Gastroesophageal sphincter (tissue), 4 donors: Measurements from ENCODE around the gene HCFC1. TPM values are rescaled to one million over a fixed set of nuclear protein-coding genes. Genes with fewer than 3 reads are reported as not detected.
A peak's percentile ranks its signal among the peaks of the same experiment; 100 is the strongest.

Source experiments
- ATAC-seq: fragments of 150-250 bp; one replicate; pipeline ENCODE4 v1.9.1; 2016; ENCODE audit warnings: mild to moderate bottlenecking, moderate library complexity
- H3K27ac ChIP-seq, 4 donors: fragments of 200-600 bp; sonication (generic) in 3 of 4; 1 replicate in 3 of 4; 2 replicates in 1 of 4; pipeline ENCODE4 v1.5.1; 2016 to 2019
- H3K27me3 ChIP-seq: fragments of 200-600 bp; sonication (generic); one replicate; pipeline ENCODE4 v1.5.1; 2019
- H3K36me3 ChIP-seq, 2 donors: fragments of 200-600 bp; sonication (generic); one replicate each; pipeline ENCODE4 v1.5.1; 2019; ENCODE audit warnings: control low read depth in 1 of 2
- H3K4me1 ChIP-seq, 3 donors: fragments of 200-600 bp; sonication (generic); 1 replicate in 2 of 3; 2 replicates in 1 of 3; pipeline ENCODE4 v1.5.1; 2016 to 2019; ENCODE audit warnings: control low read depth in 2 of 3
- H3K4me3 ChIP-seq, 2 donors: fragments of 200-600 bp; sonication (generic); one replicate each; pipeline ENCODE4 v1.5.1; 2019; ENCODE audit warnings: mild to moderate bottlenecking in 1 of 2, moderate library complexity in 1 of 2
- H3K9me3 ChIP-seq, 3 donors: fragments of 200-600 bp; sonication (generic); one replicate each; pipeline ENCODE4 v1.5.1; 2017 to 2019; ENCODE audit warnings: control low read depth in 2 of 3
- EP300 ChIP-seq: sonication (generic); formaldehyde crosslinking; IDR thresholded peaks from one replicate; pipeline ENCODE4 v1.6.1; 2017; ENCODE audit warnings: antibody characterized with exemption, mild to moderate bottlenecking
- POLR2A ChIP-seq, 2 donors: fragments of 450-650 bp; IDR thresholded peaks; one replicate each; pipeline ENCODE4 v1.6.1; 2017; ENCODE audit warnings: antibody characterized with exemption in 2 of 2, mild to moderate bottlenecking in 2 of 2, moderate library complexity in 1 of 2
- POLR2AphosphoS5 ChIP-seq: sonication (generic); formaldehyde crosslinking; IDR thresholded peaks from one replicate; pipeline ENCODE4 v1.6.1; 2017; ENCODE audit warnings: antibody characterized with exemption
- WGBS, 2 donors: methylation state at CpG; one replicate each; pipeline ENCODE4 v1.1.5; 2018; ENCODE audit warnings: low coverage in 1 of 2; 5-methylcytosine and 5-hydroxymethylcytosine counted together
- total RNA-seq, 4 donors: library from RNA; depleted of rRNA; stranded (reverse); fragments of >200 nt; gene quantifications; one replicate each; pipeline ENCODE4 v1.1.0, GENCODE V29; 2016
- TF ChIP-seq, protein P1 (sequence below), 4 experiments: fragments of 200-600 bp in 2 of 4; fragments of 450-650 bp in 2 of 4; sonication (generic) in 1 of 4; IDR thresholded peaks; one replicate each; pipeline ENCODE4 v1.5.1; 2017 to 2019; ENCODE audit warnings: antibody characterized with exemption in 4 of 4, mild to moderate bottlenecking in 2 of 4, moderate library complexity in 2 of 4

HCFC1 gene
- total RNA-seq, 4 donors from 2014 or later: 32.9 to 94.4 (median 43.1) TPM

DNA sequence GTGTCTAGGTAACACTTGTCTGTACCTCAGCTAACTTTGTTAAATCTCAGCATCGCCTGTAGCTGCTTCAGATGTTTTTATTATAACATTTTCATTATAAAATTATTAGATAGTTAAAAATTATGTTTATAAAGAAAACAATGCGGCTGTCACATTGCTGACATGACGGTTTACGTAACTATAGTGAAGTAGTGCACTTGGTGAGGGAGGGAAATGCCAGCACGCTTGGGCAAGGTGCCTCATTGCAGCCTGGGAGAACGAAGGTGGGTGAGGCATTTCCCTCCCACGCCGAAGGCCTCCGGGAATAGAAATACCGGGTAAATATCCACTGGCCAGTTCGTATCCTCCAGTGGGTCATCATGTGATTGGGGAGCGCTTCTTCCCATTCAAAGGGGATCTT, 16.9 kb upstream of the HCFC1 start:
- Histone ChIP-seq H3K4me3 (no peak overlapping the region), H3K36me3 (no peaks in the 10 kb centered on the region), H3K9me3 (no peaks in the 10 kb centered on the region), H3K4me1 (peaks cover 0 to 5% (median 0%) of the 10 kb centered on the region in 3 donors), H3K27me3 (no peaks in the 10 kb centered on the region), H3K27ac (no peak overlapping the region)
- no peak for ATAC-seq
- TF ChIP-seq POLR2A (IDR thresholded peaks at IDR 0.05) (no peak), POLR2AphosphoS5 (no peak), EP300 (no peak)
- TF ChIP-seq, protein P1, sequence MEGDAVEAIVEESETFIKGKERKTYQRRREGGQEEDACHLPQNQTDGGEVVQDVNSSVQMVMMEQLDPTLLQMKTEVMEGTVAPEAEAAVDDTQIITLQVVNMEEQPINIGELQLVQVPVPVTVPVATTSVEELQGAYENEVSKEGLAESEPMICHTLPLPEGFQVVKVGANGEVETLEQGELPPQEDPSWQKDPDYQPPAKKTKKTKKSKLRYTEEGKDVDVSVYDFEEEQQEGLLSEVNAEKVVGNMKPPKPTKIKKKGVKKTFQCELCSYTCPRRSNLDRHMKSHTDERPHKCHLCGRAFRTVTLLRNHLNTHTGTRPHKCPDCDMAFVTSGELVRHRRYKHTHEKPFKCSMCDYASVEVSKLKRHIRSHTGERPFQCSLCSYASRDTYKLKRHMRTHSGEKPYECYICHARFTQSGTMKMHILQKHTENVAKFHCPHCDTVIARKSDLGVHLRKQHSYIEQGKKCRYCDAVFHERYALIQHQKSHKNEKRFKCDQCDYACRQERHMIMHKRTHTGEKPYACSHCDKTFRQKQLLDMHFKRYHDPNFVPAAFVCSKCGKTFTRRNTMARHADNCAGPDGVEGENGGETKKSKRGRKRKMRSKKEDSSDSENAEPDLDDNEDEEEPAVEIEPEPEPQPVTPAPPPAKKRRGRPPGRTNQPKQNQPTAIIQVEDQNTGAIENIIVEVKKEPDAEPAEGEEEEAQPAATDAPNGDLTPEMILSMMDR (IDR thresholded peaks at IDR 0.05): no peak
- 78 to 100% methylated on average over 1 to 8 of the region's 12 CpGs for WGBS, 2 donors

- WGBS, 2 donors: 67 to 80% methylated on average over 3 of the region's 20 CpGs
- Histone ChIP-seq H3K9me3 (no peaks in the 10 kb centered on the region), H3K4me1 (peaks cover 0 to 5% (median 0%) of the 10 kb centered on the region in 3 donors), H3K27me3 (no peaks in the 10 kb centered on the region), H3K36me3 (no peaks in the 10 kb centered on the region), H3K27ac (peak overlapping the region in 3 of 4 donors; percentile 40 to 74 (median 68)), H3K4me3 (no peak overlapping the region)
- TF ChIP-seq, protein P1 (IDR thresholded peaks at IDR 0.05): no peak
- no peak for TF ChIP-seq POLR2AphosphoS5
- TF ChIP-seq POLR2A (IDR thresholded peaks at IDR 0.05): no peak
- TF ChIP-seq EP300: no peak
- ATAC-seq: no peak
These were observed 12.9 kb upstream of the HCFC1 start for GRCh38 chrX:153984351-153985178.

DNA sequence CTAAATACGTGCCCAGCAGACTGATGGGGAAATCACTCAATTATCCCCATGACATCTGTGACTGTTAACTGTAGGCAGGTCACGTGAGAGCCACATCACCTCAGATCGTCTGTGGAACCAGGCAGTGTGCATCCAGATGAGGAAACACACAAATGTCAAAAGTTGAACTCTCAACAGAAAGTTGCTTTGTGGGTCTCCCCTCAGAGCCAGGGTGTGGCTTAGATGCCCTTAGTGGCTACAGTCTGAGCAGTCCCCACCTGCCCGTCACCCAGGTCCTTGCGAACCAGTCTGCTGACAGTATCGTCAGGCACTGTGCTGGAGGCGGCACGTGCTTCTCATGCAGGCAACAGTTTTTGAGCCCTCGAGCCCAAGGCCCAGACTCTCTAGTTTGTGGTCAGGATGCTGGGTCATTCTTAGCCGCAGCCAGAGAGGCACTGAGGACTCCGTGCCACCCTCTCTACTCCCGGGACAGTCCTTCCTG, 11.7 kb upstream of the HCFC1 start:
- H3K27me3 ChIP-seq: no peaks in the 10 kb centered on the region
- no peak for ATAC-seq
- H3K4me1 ChIP-seq: peaks cover 0 to 5% (median 0%) of the 10 kb centered on the region in 3 donors
- no CpG with 5 or more reads among the region's 12 CpGs for whole genome bisulfite sequencing, 2 donors
- no peaks in the 10 kb centered on the region for H3K36me3 ChIP-seq
- no peak for TF ChIP-seq EP300
- no peak for TF ChIP-seq POLR2A (IDR thresholded peaks at IDR 0.05)
- TF ChIP-seq, protein P1 (IDR thresholded peaks at IDR 0.05): no peak
- no peak for TF ChIP-seq POLR2AphosphoS5
- H3K27ac ChIP-seq: no peak overlapping the region
- no peaks in the 10 kb centered on the region for H3K9me3 ChIP-seq
- no peak overlapping the region for H3K4me3 ChIP-seq

- Histone ChIP-seq H3K4me3 (no peak overlapping the region), H3K4me1 (peaks cover 0 to 5% (median 0%) of the 10 kb centered on the region in 3 donors), H3K27me3 (no peaks in the 10 kb centered on the region), H3K9me3 (no peaks in the 10 kb centered on the region), H3K27ac (peak overlapping the region in 2 of 4 donors; percentile 24 to 54), H3K36me3 (no peaks in the 10 kb centered on the region)
- ATAC-seq: peak; percentile 46
- no CpG with 5 or more reads among the region's 52 CpGs for WGBS, 2 donors
- no peak for TF ChIP-seq POLR2AphosphoS5
- no peak for TF ChIP-seq EP300
- TF ChIP-seq, protein P1 (IDR thresholded peaks at IDR 0.05): no peak
- no peak for TF ChIP-seq POLR2A (IDR thresholded peaks at IDR 0.05)
These were observed 10.3 kb upstream of the HCFC1 start for GRCh38 chrX:153981771-153982533.
